Measurements from ENCODE around the gene RCSD1.

DNA sequence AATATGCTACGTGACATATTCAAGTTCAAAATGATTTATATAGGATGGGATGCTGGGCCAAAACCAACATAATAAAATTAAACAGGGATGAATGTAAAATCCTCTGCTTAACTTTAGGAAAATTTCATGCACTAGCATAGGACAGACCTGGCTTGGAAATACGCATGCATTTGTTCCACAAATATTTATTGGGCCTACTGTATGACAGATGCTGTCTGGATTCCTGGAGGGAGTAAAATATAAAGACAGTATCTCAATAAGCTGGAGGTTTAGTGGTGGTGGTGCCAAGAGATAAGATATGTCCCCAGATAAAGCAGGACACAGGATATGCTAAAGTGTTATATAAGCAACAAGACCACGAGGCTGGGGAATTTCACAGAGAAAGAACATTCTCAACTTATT is 15.1 kb downstream of the RCSD1 start:
- TF ChIP-seq, protein P1, sequence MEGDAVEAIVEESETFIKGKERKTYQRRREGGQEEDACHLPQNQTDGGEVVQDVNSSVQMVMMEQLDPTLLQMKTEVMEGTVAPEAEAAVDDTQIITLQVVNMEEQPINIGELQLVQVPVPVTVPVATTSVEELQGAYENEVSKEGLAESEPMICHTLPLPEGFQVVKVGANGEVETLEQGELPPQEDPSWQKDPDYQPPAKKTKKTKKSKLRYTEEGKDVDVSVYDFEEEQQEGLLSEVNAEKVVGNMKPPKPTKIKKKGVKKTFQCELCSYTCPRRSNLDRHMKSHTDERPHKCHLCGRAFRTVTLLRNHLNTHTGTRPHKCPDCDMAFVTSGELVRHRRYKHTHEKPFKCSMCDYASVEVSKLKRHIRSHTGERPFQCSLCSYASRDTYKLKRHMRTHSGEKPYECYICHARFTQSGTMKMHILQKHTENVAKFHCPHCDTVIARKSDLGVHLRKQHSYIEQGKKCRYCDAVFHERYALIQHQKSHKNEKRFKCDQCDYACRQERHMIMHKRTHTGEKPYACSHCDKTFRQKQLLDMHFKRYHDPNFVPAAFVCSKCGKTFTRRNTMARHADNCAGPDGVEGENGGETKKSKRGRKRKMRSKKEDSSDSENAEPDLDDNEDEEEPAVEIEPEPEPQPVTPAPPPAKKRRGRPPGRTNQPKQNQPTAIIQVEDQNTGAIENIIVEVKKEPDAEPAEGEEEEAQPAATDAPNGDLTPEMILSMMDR (IDR thresholded peaks at IDR 0.05; ENCODE audit: insufficient read depth, low read depth, low read length), result no peak
- no peak for TF ChIP-seq EZH2 (IDR thresholded peaks at IDR 0.05; ENCODE audit: insufficient read depth, low read length)

All from astrocyte (in vitro differentiated cells and primary cell).